HUES64 (cell line): Measurements from ENCODE around the gene LRRC8C.
"Not testable (repeated sequence)": the region's sequence is repeated elsewhere in the genome, so short reads cannot be mapped to it uniquely, and the experiment has no call there.

ENCODE experiments used
- H3K27ac ChIP-seq: 2 replicates; pipeline ENCODE4 v1.7.0; 2013; ENCODE audit warnings: low read depth, low read length, inconsistent platforms
- H3K27me3 ChIP-seq: 2 replicates; pipeline ENCODE4 v1.6.1; 2013; ENCODE audit warnings: mild to moderate bottlenecking, low read length; ENCODE audit not compliant: insufficient read depth
- H3K36me3 ChIP-seq: 2 replicates; pipeline ENCODE4 v1.6.1; 2013; ENCODE audit warnings: mild to moderate bottlenecking, low read length; ENCODE audit not compliant: insufficient read depth
- H3K4me1 ChIP-seq: 2 replicates; pipeline ENCODE4 v1.6.1; 2013; ENCODE audit warnings: mild to moderate bottlenecking, low read length, moderate library complexity; ENCODE audit not compliant: insufficient read depth
- H3K4me3 ChIP-seq: 2 replicates; pipeline ENCODE4 v1.5.1; 2013; ENCODE audit warnings: mild to moderate bottlenecking, low read length, moderate library complexity
- H3K9ac ChIP-seq: 2 replicates; pipeline ENCODE4 v1.6.1; 2013; ENCODE audit warnings: mild to moderate bottlenecking, low read depth, low read length
- H3K9me3 ChIP-seq: 2 replicates; pipeline ENCODE4 v1.6.1; 2013; ENCODE audit warnings: low read depth, low read length; ENCODE audit not compliant: insufficient read depth
- WGBS: fragments of 150-250, 120-280 bp; methylation state at CpG from one replicate; pipeline ENCODE4 v1.1.7; 2013; ENCODE audit warnings: missing lambda C conversion rate; 5-methylcytosine and 5-hydroxymethylcytosine counted together

Gene LRRC8C

GRCh38 chr1:89698020-89698560, 65.2 kb downstream of the LRRC8C start:
- H3K9ac ChIP-seq: no peak overlapping the region
- H3K4me3 ChIP-seq: no peak overlapping the region
- H3K36me3 ChIP-seq: no peaks in the 10 kb centered on the region
- H3K27me3 ChIP-seq: no peaks in the 10 kb centered on the region
- no peaks in the 10 kb centered on the region for H3K9me3 ChIP-seq
- 75% methylated on average over 2 of the region's 3 CpGs for whole genome bisulfite sequencing
- peaks cover 3% of the 10 kb centered on the region; the same call in 1 of the 2 replicates for H3K4me1 ChIP-seq
- H3K27ac ChIP-seq: no peak overlapping the region

DNA sequence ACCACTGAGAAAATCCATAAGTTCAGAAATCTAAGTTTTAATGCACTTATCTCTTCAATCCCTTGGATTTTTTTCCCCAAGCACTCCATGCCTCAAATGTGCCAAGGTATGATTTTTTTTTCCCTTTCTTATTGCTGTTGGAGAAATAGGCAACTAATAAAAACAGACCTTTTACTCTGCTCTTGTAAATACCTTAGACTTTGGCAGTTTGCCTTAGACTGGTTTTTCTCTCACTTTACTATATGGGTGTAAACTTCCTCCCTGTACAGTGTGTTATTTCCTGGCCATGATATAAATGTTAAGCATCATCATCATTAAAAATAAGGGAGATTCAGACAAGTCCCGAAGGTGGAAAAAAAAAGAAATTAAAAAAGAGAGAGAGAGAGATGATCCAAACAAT, 65.7 kb downstream of the LRRC8C start:
- H3K4me1 ChIP-seq: no peaks in the 10 kb centered on the region
- no peak overlapping the region for H3K4me3 ChIP-seq

GRCh38 chr1:89699451-89699986, 66.6 kb downstream of the LRRC8C start:
- no peaks in the 10 kb centered on the region for H3K9me3 ChIP-seq
- H3K9ac ChIP-seq: no peak overlapping the region
- no peak overlapping the region for H3K27ac ChIP-seq
- H3K36me3 ChIP-seq: no peaks in the 10 kb centered on the region
- no peaks in the 10 kb centered on the region for H3K27me3 ChIP-seq
- H3K4me1 ChIP-seq: no peaks in the 10 kb centered on the region
- WGBS: 88% methylated on average over 2 of the region's 4 CpGs
- no peak overlapping the region for H3K4me3 ChIP-seq

More for the DNA sequence above, 65.7 kb downstream of the LRRC8C start:
- no peak overlapping the region for H3K27ac ChIP-seq
- H3K27me3 ChIP-seq: no peaks in the 10 kb centered on the region
- WGBS: 86% methylated on average over 1 of the region's 1 CpG
- H3K36me3 ChIP-seq: no peaks in the 10 kb centered on the region
- no peak overlapping the region for H3K9ac ChIP-seq
- H3K9me3 ChIP-seq: no peaks in the 10 kb centered on the region

- Histone ChIP-seq H3K27me3 (no peaks in the 10 kb centered on the region), H3K9me3 (no peaks in the 10 kb centered on the region), H3K4me3 (no peak overlapping the region), H3K9ac (no peak overlapping the region), H3K36me3 (no peaks in the 10 kb centered on the region), H3K4me1 (peaks cover 10% of the 10 kb centered on the region; the same call in 1 of the 2 replicates), H3K27ac (no peak overlapping the region)
- whole genome bisulfite sequencing: 91% methylated on average over 4 of the region's 4 CpGs
Measured at GRCh38 chr1:89701746-89702241, 68.9 kb downstream of the LRRC8C start.

- WGBS: 95% methylated on average over 1 of the region's 1 CpG
- Histone ChIP-seq H3K9ac (no peak overlapping the region), H3K27me3 (no peaks in the 10 kb centered on the region), H3K9me3 (no peaks in the 10 kb centered on the region), H3K4me3 (no peak overlapping the region), H3K27ac (no peak overlapping the region), H3K4me1 (peaks cover 10% of the 10 kb centered on the region; the same call in 1 of the 2 replicates), H3K36me3 (no peaks in the 10 kb centered on the region)
Measured at GRCh38 chr1:89702520-89703045, 69.7 kb downstream of the LRRC8C start.

DNA sequence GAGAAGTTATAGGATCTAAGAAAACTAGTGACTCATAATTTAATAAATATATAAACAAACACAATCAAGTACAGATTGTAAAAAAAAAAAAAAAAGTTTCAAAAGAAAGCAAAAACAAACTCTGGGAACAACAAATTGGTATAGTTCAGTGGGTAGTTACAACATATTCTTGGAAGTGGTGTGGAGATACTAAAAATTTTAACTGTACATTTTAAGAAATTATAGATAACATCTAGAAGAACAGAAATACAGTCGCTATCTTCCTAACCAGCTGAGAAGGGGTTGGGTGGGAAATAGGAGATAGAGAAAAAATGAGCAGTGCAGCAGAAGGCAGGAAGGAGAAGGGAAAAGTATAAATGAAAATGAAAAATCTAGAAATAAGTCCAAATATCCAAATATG, 70.5 kb downstream of the LRRC8C start:
- Histone ChIP-seq H3K9me3 (no peaks in the 10 kb centered on the region), H3K4me1 (peaks cover 10% of the 10 kb centered on the region; the same call in 1 of the 2 replicates), H3K9ac (no peak overlapping the region), H3K36me3 (no peaks in the 10 kb centered on the region), H3K4me3 (no peak overlapping the region), H3K27ac (no peak overlapping the region), H3K27me3 (no peaks in the 10 kb centered on the region)
- 100% methylated on average over 1 of the region's 1 CpG for WGBS

- H3K27me3 ChIP-seq: no peaks in the 10 kb centered on the region
- H3K4me1 ChIP-seq: peaks cover 10% of the 10 kb centered on the region; the same call in 1 of the 2 replicates
- no peak overlapping the region for H3K9ac ChIP-seq
- H3K9me3 ChIP-seq: no peaks in the 10 kb centered on the region
- 96% methylated on average over 1 of the region's 2 CpGs for WGBS
- H3K27ac ChIP-seq: no peak overlapping the region
- H3K36me3 ChIP-seq: no peaks in the 10 kb centered on the region
- no peak overlapping the region for H3K4me3 ChIP-seq
Measured at GRCh38 chr1:89704014-89704413, 71.1 kb downstream of the LRRC8C start.

DNA sequence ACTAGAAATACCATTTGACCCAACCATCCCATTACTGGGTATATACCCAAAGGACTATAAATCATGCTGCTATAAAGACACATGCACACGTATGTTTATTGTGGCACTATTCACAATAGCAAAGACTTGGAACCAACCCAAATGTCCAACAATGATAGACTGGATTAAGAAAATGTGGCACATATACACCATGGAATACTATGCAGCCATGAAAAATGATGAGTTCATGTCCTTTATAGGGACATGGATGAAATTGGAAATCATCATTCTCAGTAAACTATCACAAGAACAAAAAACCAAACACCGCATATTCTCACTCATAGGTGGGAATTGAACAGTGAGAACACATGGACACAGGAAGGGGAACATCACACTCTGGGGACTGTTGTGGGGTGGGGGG, 72.0 kb downstream of the LRRC8C start:
- not testable (repeated sequence) for H3K9me3 ChIP-seq

DNA sequence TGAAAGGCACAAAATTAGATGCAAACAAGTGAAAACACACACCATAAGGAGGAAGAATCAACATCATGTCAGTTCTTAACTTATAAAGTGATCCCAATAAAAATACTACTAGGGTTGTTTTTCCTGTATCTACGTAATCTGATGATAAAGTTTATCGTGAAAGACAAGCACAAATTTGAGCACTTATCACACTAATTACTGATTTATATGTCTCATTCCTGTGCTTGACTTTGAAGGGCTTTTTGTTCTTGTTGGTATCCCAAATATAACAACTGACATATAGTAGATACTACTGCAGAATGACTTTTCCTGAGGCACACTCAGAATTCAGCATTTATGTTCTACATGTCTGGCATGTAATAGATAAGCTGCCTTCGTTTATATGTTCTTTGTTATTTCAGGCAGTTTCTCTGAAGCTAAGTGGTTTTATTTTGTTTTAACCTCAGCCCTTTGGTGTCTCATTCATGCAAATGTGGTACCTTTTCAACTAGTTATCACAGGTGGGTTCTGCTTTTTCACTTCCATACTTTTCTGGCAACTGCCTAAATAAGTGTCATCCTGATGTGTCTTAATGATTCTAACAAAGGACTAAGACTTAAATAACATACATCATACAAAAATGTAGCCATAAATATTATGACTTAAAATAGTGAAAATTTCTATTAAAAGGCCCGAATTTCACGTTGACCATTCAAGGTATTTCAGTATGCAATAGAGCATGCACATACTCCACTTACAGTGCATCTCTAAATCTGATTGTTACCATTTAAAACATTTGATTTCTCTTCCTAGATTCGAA, 73.2 kb downstream of the LRRC8C start:
- WGBS: 62% methylated on average over 5 of the region's 6 CpGs
- no peaks in the 10 kb centered on the region for H3K27me3 ChIP-seq
- no peak overlapping the region for H3K27ac ChIP-seq
- no peak overlapping the region for H3K9ac ChIP-seq
- H3K36me3 ChIP-seq: no peaks in the 10 kb centered on the region
- no peaks in the 10 kb centered on the region for H3K9me3 ChIP-seq
- H3K4me3 ChIP-seq: no peak overlapping the region
- H3K4me1 ChIP-seq: peaks cover 10% of the 10 kb centered on the region

More for the DNA sequence above, 72.0 kb downstream of the LRRC8C start:
- not testable (repeated sequence) for H3K4me1 ChIP-seq, H3K27ac ChIP-seq, H3K36me3 ChIP-seq, H3K4me3 ChIP-seq, H3K27me3 ChIP-seq, H3K9ac ChIP-seq
- WGBS: no CpG with 5 or more reads among the region's 2 CpGs

DNA sequence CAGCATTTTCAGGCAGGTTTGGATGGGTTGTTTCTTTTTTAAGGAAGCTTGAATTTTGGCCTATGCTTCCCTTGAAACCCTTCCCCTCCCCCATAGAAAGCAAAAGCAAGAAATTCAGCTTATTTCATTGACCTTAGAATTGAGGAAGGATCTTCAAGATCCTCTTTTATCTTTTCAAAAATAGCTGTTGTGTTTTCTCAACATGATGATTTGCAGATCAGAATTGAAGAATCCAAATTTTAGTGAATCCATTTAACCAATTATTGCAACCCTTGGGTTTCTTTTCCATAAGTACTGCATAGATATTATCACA, 73.7 kb downstream of the LRRC8C start:
- Histone ChIP-seq H3K36me3 (no peaks in the 10 kb centered on the region), H3K9me3 (no peaks in the 10 kb centered on the region), H3K27ac (no peak overlapping the region)

DNA sequence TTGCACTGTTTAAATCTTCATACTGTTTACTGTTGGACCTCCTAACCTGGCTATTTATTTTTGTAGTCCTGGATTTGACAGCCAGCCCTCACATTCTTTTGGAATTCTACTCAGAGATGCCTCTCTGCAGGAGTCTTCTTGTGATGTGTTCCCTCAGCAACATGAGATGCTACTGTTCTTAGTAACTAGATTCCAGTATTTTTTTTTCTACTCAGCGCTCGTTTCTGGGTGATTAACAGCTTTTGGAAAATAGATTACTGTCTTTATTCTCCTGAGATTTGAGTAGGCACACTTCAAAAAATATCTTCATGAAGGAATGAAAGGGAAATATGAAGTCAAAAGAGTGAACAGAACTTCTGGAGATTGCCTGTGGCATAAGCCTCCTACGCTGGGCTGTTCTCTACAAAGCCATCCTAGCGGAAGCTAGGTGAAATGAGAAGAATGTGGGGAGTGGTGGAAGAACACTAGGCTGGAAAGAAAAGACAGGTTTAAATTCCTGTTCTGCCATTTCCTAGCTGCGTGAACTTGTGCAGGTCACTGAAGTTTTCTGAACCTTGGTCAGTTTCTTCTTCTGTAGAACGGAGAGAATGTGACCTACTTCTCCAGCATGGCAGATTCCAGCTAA, 75.9 kb downstream of the LRRC8C start:
- no peak overlapping the region for H3K4me3 ChIP-seq
- no peaks in the 10 kb centered on the region for H3K9me3 ChIP-seq
- no peaks in the 10 kb centered on the region; the same call in 1 of the 2 replicates for H3K36me3 ChIP-seq
- 80% methylated on average over 4 of the region's 6 CpGs for WGBS
- H3K27ac ChIP-seq: no peak overlapping the region
- H3K9ac ChIP-seq: no peak overlapping the region
- peaks cover 10% of the 10 kb centered on the region for H3K4me1 ChIP-seq
- no peaks in the 10 kb centered on the region for H3K27me3 ChIP-seq

More for the DNA sequence above, 73.7 kb downstream of the LRRC8C start:
- Histone ChIP-seq H3K4me1 (peaks cover 10% of the 10 kb centered on the region), H3K4me3 (no peak overlapping the region), H3K9ac (no peak overlapping the region), H3K27me3 (no peaks in the 10 kb centered on the region)
